HL-60 (cell line): ENCODE data around the gene PNPLA2.

Experiments used
- DNase-seq, 2 experiments: peaks; one replicate each; pipeline ENCODE4 v3.0.0-alpha.2; 2010 to 2020; ENCODE audit warnings: low read depth in 1 of 2, low spot score in 1 of 2
- H3K27ac ChIP-seq: fragments of 250-450 bp; sonication (Bioruptor Pico); replicated peaks from 2 replicates; pipeline ENCODE4 v1.5.1; 2020; ENCODE audit warnings: mild to moderate bottlenecking, moderate library complexity
- H3K27me3 ChIP-seq: fragments of 250-450 bp; sonication (Bioruptor Pico); 2 replicates; pipeline ENCODE4 v1.5.1; 2021; ENCODE audit warnings: mild to moderate bottlenecking, moderate library complexity; ENCODE audit not compliant: insufficient read depth, poor library complexity, severe bottlenecking
- H3K4me3 ChIP-seq: replicated peaks from 2 replicates; pipeline ENCODE4 v1.5.1; 2011; ENCODE audit warnings: mild to moderate bottlenecking, control low read depth, low read length; ENCODE audit not compliant: insufficient read depth
- GABPA ChIP-seq: IDR thresholded peaks from 2 replicates; pipeline ENCODE4 v1.6.1; 2012; ENCODE audit warnings: low read depth
- POLR2AphosphoS5 ChIP-seq: IDR thresholded peaks from 2 replicates; pipeline ENCODE4 v1.6.1; 2012; ENCODE audit warnings: low read depth
- SPI1 ChIP-seq: IDR thresholded peaks from 2 replicates; pipeline ENCODE4 v1.6.1; 2012; ENCODE audit warnings: low read depth, mild to moderate bottlenecking, borderline replicate concordance
- TF ChIP-seq, protein P1 (sequence below): IDR thresholded peaks from one replicate; pipeline ENCODE4 v1.5.1; 2011; ENCODE audit warnings: low read length, control low read depth, inconsistent platforms; ENCODE audit not compliant: insufficient read depth
- TF ChIP-seq, protein P2 (sequence below): IDR thresholded peaks from 2 replicates; pipeline ENCODE4 v1.6.1; 2012; ENCODE audit warnings: low read depth; ENCODE audit not compliant: insufficient replicate concordance

PNPLA2 gene

DNA sequence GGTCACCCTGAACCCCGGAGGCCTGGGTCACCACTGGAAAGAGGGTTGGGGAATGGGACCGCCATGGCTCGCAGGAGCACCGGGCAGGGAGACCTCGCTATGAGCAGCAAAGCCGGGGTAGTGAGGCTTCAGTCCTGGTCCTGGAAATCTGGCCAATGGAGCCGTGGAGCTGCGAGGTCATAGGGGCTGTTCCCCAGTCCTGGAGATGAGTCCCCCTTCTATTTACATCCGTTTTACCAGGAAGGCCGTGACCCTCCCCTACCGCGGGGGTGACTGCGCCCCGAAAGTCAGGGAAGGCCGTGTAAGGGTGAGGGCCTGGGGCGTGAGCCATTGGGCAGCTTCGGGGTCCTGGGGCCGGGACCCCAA is 14.1 kb upstream of the PNPLA2 start:
- no peaks in the 10 kb centered on the region for H3K27me3 ChIP-seq
- peak overlapping the region; percentile 66 for H3K4me3 ChIP-seq
- DNase-seq: no peak
- peak overlapping the region; percentile 87 for H3K27ac ChIP-seq
- TF ChIP-seq, protein P1, sequence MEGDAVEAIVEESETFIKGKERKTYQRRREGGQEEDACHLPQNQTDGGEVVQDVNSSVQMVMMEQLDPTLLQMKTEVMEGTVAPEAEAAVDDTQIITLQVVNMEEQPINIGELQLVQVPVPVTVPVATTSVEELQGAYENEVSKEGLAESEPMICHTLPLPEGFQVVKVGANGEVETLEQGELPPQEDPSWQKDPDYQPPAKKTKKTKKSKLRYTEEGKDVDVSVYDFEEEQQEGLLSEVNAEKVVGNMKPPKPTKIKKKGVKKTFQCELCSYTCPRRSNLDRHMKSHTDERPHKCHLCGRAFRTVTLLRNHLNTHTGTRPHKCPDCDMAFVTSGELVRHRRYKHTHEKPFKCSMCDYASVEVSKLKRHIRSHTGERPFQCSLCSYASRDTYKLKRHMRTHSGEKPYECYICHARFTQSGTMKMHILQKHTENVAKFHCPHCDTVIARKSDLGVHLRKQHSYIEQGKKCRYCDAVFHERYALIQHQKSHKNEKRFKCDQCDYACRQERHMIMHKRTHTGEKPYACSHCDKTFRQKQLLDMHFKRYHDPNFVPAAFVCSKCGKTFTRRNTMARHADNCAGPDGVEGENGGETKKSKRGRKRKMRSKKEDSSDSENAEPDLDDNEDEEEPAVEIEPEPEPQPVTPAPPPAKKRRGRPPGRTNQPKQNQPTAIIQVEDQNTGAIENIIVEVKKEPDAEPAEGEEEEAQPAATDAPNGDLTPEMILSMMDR: no peak
- TF ChIP-seq, protein P2, sequence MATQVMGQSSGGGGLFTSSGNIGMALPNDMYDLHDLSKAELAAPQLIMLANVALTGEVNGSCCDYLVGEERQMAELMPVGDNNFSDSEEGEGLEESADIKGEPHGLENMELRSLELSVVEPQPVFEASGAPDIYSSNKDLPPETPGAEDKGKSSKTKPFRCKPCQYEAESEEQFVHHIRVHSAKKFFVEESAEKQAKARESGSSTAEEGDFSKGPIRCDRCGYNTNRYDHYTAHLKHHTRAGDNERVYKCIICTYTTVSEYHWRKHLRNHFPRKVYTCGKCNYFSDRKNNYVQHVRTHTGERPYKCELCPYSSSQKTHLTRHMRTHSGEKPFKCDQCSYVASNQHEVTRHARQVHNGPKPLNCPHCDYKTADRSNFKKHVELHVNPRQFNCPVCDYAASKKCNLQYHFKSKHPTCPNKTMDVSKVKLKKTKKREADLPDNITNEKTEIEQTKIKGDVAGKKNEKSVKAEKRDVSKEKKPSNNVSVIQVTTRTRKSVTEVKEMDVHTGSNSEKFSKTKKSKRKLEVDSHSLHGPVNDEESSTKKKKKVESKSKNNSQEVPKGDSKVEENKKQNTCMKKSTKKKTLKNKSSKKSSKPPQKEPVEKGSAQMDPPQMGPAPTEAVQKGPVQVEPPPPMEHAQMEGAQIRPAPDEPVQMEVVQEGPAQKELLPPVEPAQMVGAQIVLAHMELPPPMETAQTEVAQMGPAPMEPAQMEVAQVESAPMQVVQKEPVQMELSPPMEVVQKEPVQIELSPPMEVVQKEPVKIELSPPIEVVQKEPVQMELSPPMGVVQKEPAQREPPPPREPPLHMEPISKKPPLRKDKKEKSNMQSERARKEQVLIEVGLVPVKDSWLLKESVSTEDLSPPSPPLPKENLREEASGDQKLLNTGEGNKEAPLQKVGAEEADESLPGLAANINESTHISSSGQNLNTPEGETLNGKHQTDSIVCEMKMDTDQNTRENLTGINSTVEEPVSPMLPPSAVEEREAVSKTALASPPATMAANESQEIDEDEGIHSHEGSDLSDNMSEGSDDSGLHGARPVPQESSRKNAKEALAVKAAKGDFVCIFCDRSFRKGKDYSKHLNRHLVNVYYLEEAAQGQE: no peak
- no peak for TF ChIP-seq SPI1
- TF ChIP-seq POLR2AphosphoS5: no peak
- TF ChIP-seq GABPA: no peak

DNA sequence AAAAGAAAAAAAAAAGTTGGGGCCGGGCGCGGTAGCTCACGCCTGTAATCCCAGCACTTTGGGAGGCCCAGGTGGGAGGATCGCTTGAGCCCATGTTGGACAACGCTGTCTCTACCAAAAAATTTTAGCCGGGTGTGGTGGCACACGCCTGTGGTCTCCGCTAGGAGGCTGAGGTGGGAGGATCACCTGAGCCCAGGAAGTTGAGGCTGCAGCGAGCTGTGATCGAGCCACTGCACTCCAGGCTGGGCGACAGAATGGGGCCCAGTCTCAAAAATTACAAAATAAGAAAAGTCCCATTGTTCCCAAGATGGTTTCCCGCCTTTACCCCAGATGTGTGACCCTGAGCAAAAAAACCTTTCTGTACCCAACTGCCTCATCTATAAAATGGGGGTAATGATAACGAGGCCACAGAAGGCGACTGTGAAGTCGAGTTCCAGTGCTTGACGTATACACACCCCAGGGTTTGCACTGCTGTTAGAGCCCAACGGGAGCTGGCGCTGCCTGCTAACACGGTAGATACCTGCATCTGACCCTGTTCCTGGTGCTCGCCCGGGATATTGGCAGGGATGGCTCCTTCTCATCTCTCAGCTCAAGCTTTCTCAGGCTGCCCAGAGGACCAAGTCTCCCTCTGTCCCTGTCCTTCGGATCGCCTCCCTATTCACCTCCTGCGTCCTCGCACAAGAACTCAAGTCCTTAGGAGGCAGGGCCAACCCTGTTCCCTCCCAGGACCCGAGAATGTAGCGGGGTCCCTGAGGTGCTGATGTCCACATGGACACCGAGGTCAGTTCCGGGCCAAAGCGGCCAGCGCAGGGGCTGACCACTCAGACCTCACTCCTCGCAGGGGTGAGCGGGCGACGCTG is 10.1 kb upstream of the PNPLA2 start:
- DNase-seq: peak in 1 of 2 experiments; percentile 60
- TF ChIP-seq GABPA (no peak), SPI1 (no peak), POLR2AphosphoS5 (no peak)
- TF ChIP-seq, protein P1: no peak
- TF ChIP-seq, protein P2: no peak
- Histone ChIP-seq H3K27ac (peak overlapping the region; percentile 100), H3K27me3 (no peaks in the 10 kb centered on the region), H3K4me3 (peak overlapping the region; percentile 72)

DNA sequence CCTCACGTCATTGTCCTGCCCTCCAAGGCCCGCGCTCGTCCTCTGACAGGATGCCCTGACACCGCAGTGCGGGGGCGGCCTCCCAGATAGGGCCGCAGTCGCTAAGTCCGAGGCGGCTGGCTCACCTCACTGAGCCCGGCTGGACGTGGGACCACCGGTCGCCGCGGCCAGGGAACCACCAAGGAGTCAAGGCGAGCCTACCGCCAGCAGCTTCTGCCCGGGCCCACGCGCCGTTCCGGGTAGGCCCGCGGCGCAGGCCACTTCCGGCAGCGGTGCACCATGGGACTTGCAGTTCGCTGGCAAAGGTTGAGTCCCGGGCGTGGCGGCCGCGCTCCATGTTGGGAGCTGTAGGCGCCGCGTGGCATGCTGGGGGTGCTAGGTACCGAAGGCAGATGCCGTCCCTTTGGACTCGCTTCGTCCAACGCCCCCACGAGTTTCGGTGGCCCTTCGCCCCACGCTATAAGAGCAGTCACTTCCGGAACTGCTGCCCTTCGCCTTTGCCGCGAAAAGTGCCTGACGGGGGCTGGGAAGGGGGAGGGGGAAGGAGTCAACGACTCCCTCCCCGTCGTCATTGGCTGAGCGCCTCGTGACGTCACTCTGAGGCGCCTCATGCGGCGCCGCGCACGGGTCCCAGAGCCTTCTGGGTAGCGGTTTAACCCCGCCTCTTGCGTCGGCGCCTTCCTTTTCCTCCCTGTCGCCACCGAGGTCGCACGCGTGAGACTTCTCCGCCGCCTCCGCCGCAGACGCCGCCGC is 9.3 kb upstream of the PNPLA2 start, which contains the start of gene RPLP2:
RPLP2 (plus strand) TSS at position 681 of the 753 bp plus-strand sequence. CDS start 268 bp downstream, outside the sequence.
- TF ChIP-seq, protein P1: no peak
- TF ChIP-seq SPI1 (peak; percentile 14; the same call in 1 of the 2 replicates), GABPA (peak; percentile 90), POLR2AphosphoS5 (peak; percentile 75)
- TF ChIP-seq, protein P2: peak; percentile 73
- DNase-seq: peak; percentile 97 to 98
- H3K27ac ChIP-seq: peak within 1 kb of the TSS; percentile 100

More for the DNA sequence above, 9.3 kb upstream of the PNPLA2 start, which contains the start of gene RPLP2:
- Histone ChIP-seq H3K4me3 (peak within 1 kb of the TSS; percentile 72), H3K27me3 (no peaks in the 10 kb centered on the region)
